ENCODE measurements around the gene ZSWIM4. TPM values are rescaled to one million over a fixed set of nuclear protein-coding genes. Genes with fewer than 3 reads are reported as not detected.

ZSWIM4 gene
- polyA plus RNA-seq, 1 donor (not counting 4 experiments of a cell fraction or from before 2014, with no cell fraction given) = 0.71 TPM

GRCh38 chr19:13880059-13881043 lies 85.1 kb downstream of the ZSWIM4 start:
- peaks cover 11% of the 10 kb centered on the region for H3K4me1 ChIP-seq (ENCODE audit: control insufficient read depth, extremely low read depth, insufficient read depth, low read length)

GRCh38 chr19:13881251-13881691 lies 86.0 kb downstream of the ZSWIM4 start:
- H3K79me2 ChIP-seq (ENCODE audit: control insufficient read depth, insufficient read depth, low read length) = no peaks in the 10 kb centered on the region
- no peaks in the 10 kb centered on the region for H3K36me3 ChIP-seq (ENCODE audit: control insufficient read depth in 2 of 2, extremely low read depth in 1 of 2, insufficient read depth in 2 of 2, low read length in 2 of 2)
- no peak for TF ChIP-seq CTCF (optimal IDR thresholded peaks at IDR 0.05 in 1 of 3, IDR thresholded peaks at IDR 0.05 in 1 of 3, conservative IDR thresholded peaks at IDR 0.05 in 1 of 3; ENCODE audit: extremely low read depth in 1 of 3, insufficient read depth in 2 of 3, low read length in 3 of 3)
- no peak for TF ChIP-seq EZH2 (IDR thresholded peaks at IDR 0.05; ENCODE audit: low read length)
- H3K9me1 ChIP-seq (ENCODE audit: control insufficient read depth, extremely low read depth, insufficient read depth, low read length) = peaks cover 2% of the 10 kb centered on the region
- H3K27ac ChIP-seq (ENCODE audit: control insufficient read depth, insufficient read depth, low read length) = no peak overlapping the region
- H3K4me2 ChIP-seq (ENCODE audit: control insufficient read depth, extremely low read depth, insufficient read depth, low read depth, low read length) = no peak overlapping the region
- no peak for FAIRE-seq
- DNase-seq (ENCODE audit: low read depth, low spot score) = no peak
- H2AFZ ChIP-seq (ENCODE audit: control insufficient read depth, low read length) = no peak overlapping the region
- peaks cover 8% of the 10 kb centered on the region for H3K27me3 ChIP-seq (ENCODE audit: control insufficient read depth, extremely low read depth, insufficient read depth, low read length)
- no peaks in the 10 kb centered on the region for H4K20me1 ChIP-seq (ENCODE audit: control insufficient read depth, extremely low read depth, insufficient read depth, low read length)
- dilution Hi-C loops (cut with MboI; ENCODE audit: extremely low pct_ligation_motif_present, low sequenced_read_pairs) = no loop called here
- H3K4me1 ChIP-seq (ENCODE audit: control insufficient read depth, extremely low read depth, insufficient read depth, low read length) = peaks cover 11% of the 10 kb centered on the region
- H3K9me3 ChIP-seq (ENCODE audit: control insufficient read depth, low read depth, low read length) = no peaks in the 10 kb centered on the region
- no peak overlapping the region for H3K4me3 ChIP-seq (ENCODE audit: control insufficient read depth in 2 of 3, extremely low read depth in 1 of 3, insufficient read depth in 2 of 3, low read depth in 1 of 3, low read length in 3 of 3)
- no peak overlapping the region for H3K9ac ChIP-seq (ENCODE audit: control insufficient read depth, extremely low read depth, insufficient read depth, low read length)

More at GRCh38 chr19:13880059-13881043, 85.1 kb downstream of the ZSWIM4 start:
- Histone ChIP-seq H4K20me1 (ENCODE audit: control insufficient read depth, extremely low read depth, insufficient read depth, low read length) (no peaks in the 10 kb centered on the region), H3K4me3 (ENCODE audit: control insufficient read depth in 2 of 3, extremely low read depth in 1 of 3, insufficient read depth in 2 of 3, low read depth in 1 of 3, low read length in 3 of 3) (peak overlapping the region in 2 of 3 experiments; percentile 49 to 51), H3K4me2 (ENCODE audit: control insufficient read depth, extremely low read depth, insufficient read depth, low read depth, low read length) (peak overlapping the region; percentile 73), H2AFZ (ENCODE audit: control insufficient read depth, low read length) (peak overlapping the region; percentile 76), H3K9me1 (ENCODE audit: control insufficient read depth, extremely low read depth, insufficient read depth, low read length) (peaks cover 2% of the 10 kb centered on the region), H3K9me3 (ENCODE audit: control insufficient read depth, low read depth, low read length) (no peaks in the 10 kb centered on the region), H3K79me2 (ENCODE audit: control insufficient read depth, insufficient read depth, low read length) (no peaks in the 10 kb centered on the region), H3K27me3 (ENCODE audit: control insufficient read depth, extremely low read depth, insufficient read depth, low read length) (peaks cover 7% of the 10 kb centered on the region), H3K27ac (ENCODE audit: control insufficient read depth, insufficient read depth, low read length) (peak overlapping the region; percentile 40), H3K9ac (ENCODE audit: control insufficient read depth, extremely low read depth, insufficient read depth, low read length) (peak overlapping the region; percentile 52), H3K36me3 (ENCODE audit: control insufficient read depth in 2 of 2, extremely low read depth in 1 of 2, insufficient read depth in 2 of 2, low read length in 2 of 2) (no peaks in the 10 kb centered on the region)
- peak; percentile 83 for DNase-seq (ENCODE audit: low read depth, low spot score)
- dilution Hi-C loops (cut with MboI; ENCODE audit: extremely low pct_ligation_motif_present, low sequenced_read_pairs) = no loop called here
- peak; percentile 94 for FAIRE-seq
- TF ChIP-seq CTCF (optimal IDR thresholded peaks at IDR 0.05 in 1 of 3, IDR thresholded peaks at IDR 0.05 in 1 of 3, conservative IDR thresholded peaks at IDR 0.05 in 1 of 3; ENCODE audit: extremely low read depth in 1 of 3, insufficient read depth in 2 of 3, low read length in 3 of 3) (peak; percentile 96 to 99 (median 99)), EZH2 (IDR thresholded peaks at IDR 0.05; ENCODE audit: low read length) (no peak)

Small RNA genes lying within 50 kb of the gene (small RNA-seq; reads per million reads assigned to genes)
- gene MIR181C (ENCODE audit: insufficient read length in 3 of 3, low read depth in 3 of 3, low replicate concordance in 1 of 3) = 0.54 to 42.0 (median 13.8) reads per million in 3 experiments
- gene MIR181D (ENCODE audit: insufficient read length in 3 of 3, low read depth in 3 of 3, low replicate concordance in 1 of 3) = 0.67 to 12.8 (median 11.0) reads per million in 3 experiments
- gene RN7SL619P (ENCODE audit: insufficient read length in 3 of 3, low read depth in 3 of 3, low replicate concordance in 1 of 3) = 0 reads per million in 3 experiments

Other genes with a start within 250 kb of the ZSWIM4 start
- 19.2 to 32.5 TPM (median 22.8 TPM) in 3 replicates for gene MRI1, start 30.9 kb upstream of the ZSWIM4 start, polyA plus RNA-seq
- gene C19orf53, start 21.0 kb upstream of the ZSWIM4 start, polyA plus RNA-seq = 118 to 211 TPM (median 143 TPM) in 3 replicates
- gene NANOS3, start 81.7 kb downstream of the ZSWIM4 start, polyA plus RNA-seq = 0.18 TPM in 1 of 3 replicates, not detected in the others
- 0.22 to 0.57 TPM (median 0.26 TPM) in 3 replicates for gene BRME1, start 110.7 kb downstream of the ZSWIM4 start, polyA plus RNA-seq
- gene CC2D1A, start 110.8 kb downstream of the ZSWIM4 start, polyA plus RNA-seq = 11.2 to 15.6 TPM (median 14.7 TPM) in 3 replicates
- gene PODNL1, start 143.0 kb downstream of the ZSWIM4 start, polyA plus RNA-seq = 1.0 to 2.1 TPM (median 1.5 TPM) in 3 replicates
- gene DCAF15, start 157.1 kb downstream of the ZSWIM4 start, polyA plus RNA-seq = 15.1 to 22.2 TPM (median 18.7 TPM) in 3 replicates
- gene RFX1, start 210.9 kb downstream of the ZSWIM4 start, polyA plus RNA-seq = 0.45 to 0.97 TPM (median 0.48 TPM) in 3 replicates
- gene RLN3, start 232.7 kb downstream of the ZSWIM4 start, polyA plus RNA-seq = not detected in 3 replicates
- 2.2 to 3.0 TPM (median 2.8 TPM) in 3 replicates for gene IL27RA, start 236.3 kb downstream of the ZSWIM4 start, polyA plus RNA-seq

All from keratinocyte (primary cell).